ENCODE measurements around the gene EVI5. TPM values are rescaled to one million over a fixed set of nuclear protein-coding genes. Genes with fewer than 3 reads are reported as not detected.

EVI5 gene
- polyA plus RNA-seq, 2 donors = 1.6 to 1.9 TPM

GRCh38 chr1:92711473-92712165 lies 73.3 kb downstream of the EVI5 start:
- no peaks in the 10 kb centered on the region for H3K9me3 ChIP-seq (ENCODE audit: control insufficient read depth in 2 of 2, insufficient read depth in 1 of 2, low read depth in 1 of 2, low read length in 1 of 2)
- no peaks in the 10 kb centered on the region for H3K4me1 ChIP-seq (ENCODE audit: control insufficient read depth in 2 of 2, insufficient read depth in 2 of 2, low read length in 1 of 2)
- H3K4me3 ChIP-seq (ENCODE audit: low read depth in 1 of 2, low read length in 2 of 2) = no peak overlapping the region
- H3K27me3 ChIP-seq (ENCODE audit: control insufficient read depth in 1 of 2, insufficient read depth in 2 of 2, low read length in 2 of 2) = no peaks in the 10 kb centered on the region
- 61 to 65% methylated on average over 6 of the region's 6 CpGs for WGBS, 2 donors
- no peak overlapping the region for H3K27ac ChIP-seq (ENCODE audit: low read depth in 2 of 2, low read length in 1 of 2)
- no peaks in the 10 kb centered on the region for H3K36me3 ChIP-seq (ENCODE audit: control insufficient read depth in 2 of 2, insufficient read depth in 2 of 2, low read length in 1 of 2)

GRCh38 chr1:92709738-92710137 lies 75.2 kb downstream of the EVI5 start:
- H3K27me3 ChIP-seq (ENCODE audit: control insufficient read depth in 1 of 2, insufficient read depth in 2 of 2, low read length in 2 of 2) = no peaks in the 10 kb centered on the region
- H3K4me3 ChIP-seq (ENCODE audit: low read depth in 1 of 2, low read length in 2 of 2) = no peak overlapping the region
- H3K4me1 ChIP-seq (ENCODE audit: control insufficient read depth in 2 of 2, insufficient read depth in 2 of 2, low read length in 1 of 2) = no peaks in the 10 kb centered on the region
- WGBS, 2 donors = 76% methylated on average over 4 of the region's 4 CpGs
- H3K27ac ChIP-seq (ENCODE audit: low read depth in 2 of 2, low read length in 1 of 2) = no peak overlapping the region
- H3K9me3 ChIP-seq (ENCODE audit: control insufficient read depth in 2 of 2, insufficient read depth in 1 of 2, low read depth in 1 of 2, low read length in 1 of 2) = no peaks in the 10 kb centered on the region
- H3K36me3 ChIP-seq (ENCODE audit: control insufficient read depth in 2 of 2, insufficient read depth in 2 of 2, low read length in 1 of 2) = no peaks in the 10 kb centered on the region

- no peaks in the 10 kb centered on the region for H3K36me3 ChIP-seq (ENCODE audit: control insufficient read depth in 2 of 2, insufficient read depth in 2 of 2, low read length in 1 of 2)
- WGBS, 2 donors = 86 to 91% methylated on average over 2 of the region's 2 CpGs
- H3K4me3 ChIP-seq (ENCODE audit: low read depth in 1 of 2, low read length in 2 of 2) = no peak overlapping the region
- no peaks in the 10 kb centered on the region for H3K4me1 ChIP-seq (ENCODE audit: control insufficient read depth in 2 of 2, insufficient read depth in 2 of 2, low read length in 1 of 2)
- no peak overlapping the region for H3K27ac ChIP-seq (ENCODE audit: low read depth in 2 of 2, low read length in 1 of 2)
- no peaks in the 10 kb centered on the region for H3K27me3 ChIP-seq (ENCODE audit: control insufficient read depth in 1 of 2, insufficient read depth in 2 of 2, low read length in 2 of 2)
- H3K9me3 ChIP-seq (ENCODE audit: control insufficient read depth in 2 of 2, insufficient read depth in 1 of 2, low read depth in 1 of 2, low read length in 1 of 2) = no peaks in the 10 kb centered on the region
Observed at GRCh38 chr1:92708368-92708950, 76.4 kb downstream of the EVI5 start.

GRCh38 chr1:92707709-92708108 lies 77.2 kb downstream of the EVI5 start:
- 96 to 98% methylated on average over 2 of the region's 2 CpGs for WGBS, 2 donors
- Histone ChIP-seq H3K4me1 (ENCODE audit: control insufficient read depth in 2 of 2, insufficient read depth in 2 of 2, low read length in 1 of 2) (no peaks in the 10 kb centered on the region), H3K4me3 (ENCODE audit: low read depth in 1 of 2, low read length in 2 of 2) (no peak overlapping the region), H3K9me3 (ENCODE audit: control insufficient read depth in 2 of 2, insufficient read depth in 1 of 2, low read depth in 1 of 2, low read length in 1 of 2) (no peaks in the 10 kb centered on the region), H3K36me3 (ENCODE audit: control insufficient read depth in 2 of 2, insufficient read depth in 2 of 2, low read length in 1 of 2) (no peaks in the 10 kb centered on the region), H3K27me3 (ENCODE audit: control insufficient read depth in 1 of 2, insufficient read depth in 2 of 2, low read length in 2 of 2) (no peaks in the 10 kb centered on the region), H3K27ac (ENCODE audit: low read depth in 2 of 2, low read length in 1 of 2) (no peak overlapping the region)

GRCh38 chr1:92707292-92707691 lies 77.6 kb downstream of the EVI5 start:
- Histone ChIP-seq H3K4me3 (ENCODE audit: low read depth in 1 of 2, low read length in 2 of 2) (no peak overlapping the region), H3K27me3 (ENCODE audit: control insufficient read depth in 1 of 2, insufficient read depth in 2 of 2, low read length in 2 of 2) (no peaks in the 10 kb centered on the region), H3K27ac (ENCODE audit: low read depth in 2 of 2, low read length in 1 of 2) (no peak overlapping the region), H3K4me1 (ENCODE audit: control insufficient read depth in 2 of 2, insufficient read depth in 2 of 2, low read length in 1 of 2) (no peaks in the 10 kb centered on the region), H3K36me3 (ENCODE audit: control insufficient read depth in 2 of 2, insufficient read depth in 2 of 2, low read length in 1 of 2) (no peaks in the 10 kb centered on the region), H3K9me3 (ENCODE audit: control insufficient read depth in 2 of 2, insufficient read depth in 1 of 2, low read depth in 1 of 2, low read length in 1 of 2) (no peaks in the 10 kb centered on the region)
- 91 to 97% methylated on average over 2 of the region's 2 CpGs for WGBS, 2 donors

- H3K36me3 ChIP-seq (ENCODE audit: control insufficient read depth in 2 of 2, insufficient read depth in 2 of 2, low read length in 1 of 2) = no peaks in the 10 kb centered on the region
- no peaks in the 10 kb centered on the region for H3K27me3 ChIP-seq (ENCODE audit: control insufficient read depth in 1 of 2, insufficient read depth in 2 of 2, low read length in 2 of 2)
- H3K4me3 ChIP-seq (ENCODE audit: low read depth in 1 of 2, low read length in 2 of 2) = no peak overlapping the region
- H3K4me1 ChIP-seq (ENCODE audit: control insufficient read depth in 2 of 2, insufficient read depth in 2 of 2, low read length in 1 of 2) = no peaks in the 10 kb centered on the region
- 22 to 32% methylated on average over 1 of the region's 1 CpG for WGBS, 2 donors
- H3K27ac ChIP-seq (ENCODE audit: low read depth in 2 of 2, low read length in 1 of 2) = no peak overlapping the region
- no peaks in the 10 kb centered on the region for H3K9me3 ChIP-seq (ENCODE audit: control insufficient read depth in 2 of 2, insufficient read depth in 1 of 2, low read depth in 1 of 2, low read length in 1 of 2)
Observed at GRCh38 chr1:92705446-92705845, 79.5 kb downstream of the EVI5 start.

- no peaks in the 10 kb centered on the region for H3K4me1 ChIP-seq (ENCODE audit: control insufficient read depth in 2 of 2, insufficient read depth in 2 of 2, low read length in 1 of 2)
- 74 to 75% methylated on average over 1 of the region's 1 CpG for WGBS, 2 donors
- no peaks in the 10 kb centered on the region for H3K9me3 ChIP-seq (ENCODE audit: control insufficient read depth in 2 of 2, insufficient read depth in 1 of 2, low read depth in 1 of 2, low read length in 1 of 2)
Observed at GRCh38 chr1:92701147-92701546, 83.8 kb downstream of the EVI5 start.

GRCh38 chr1:92698932-92699331 lies 86.0 kb downstream of the EVI5 start:
- no peaks in the 10 kb centered on the region for H3K4me1 ChIP-seq (ENCODE audit: control insufficient read depth in 2 of 2, insufficient read depth in 2 of 2, low read length in 1 of 2)
- no peaks in the 10 kb centered on the region for H3K27me3 ChIP-seq (ENCODE audit: control insufficient read depth in 1 of 2, insufficient read depth in 2 of 2, low read length in 2 of 2)
- H3K9me3 ChIP-seq (ENCODE audit: control insufficient read depth in 2 of 2, insufficient read depth in 1 of 2, low read depth in 1 of 2, low read length in 1 of 2) = no peaks in the 10 kb centered on the region
- H3K4me3 ChIP-seq (ENCODE audit: low read depth in 1 of 2, low read length in 2 of 2) = no peak overlapping the region
- no peaks in the 10 kb centered on the region for H3K36me3 ChIP-seq (ENCODE audit: control insufficient read depth in 2 of 2, insufficient read depth in 2 of 2, low read length in 1 of 2)
- no peak overlapping the region for H3K27ac ChIP-seq (ENCODE audit: low read depth in 2 of 2, low read length in 1 of 2)
- WGBS, 2 donors = 81 to 83% methylated on average over 3 of the region's 3 CpGs

More at GRCh38 chr1:92701147-92701546, 83.8 kb downstream of the EVI5 start:
- Histone ChIP-seq H3K4me3 (ENCODE audit: low read depth in 1 of 2, low read length in 2 of 2) (no peak overlapping the region), H3K27me3 (ENCODE audit: control insufficient read depth in 1 of 2, insufficient read depth in 2 of 2, low read length in 2 of 2) (no peaks in the 10 kb centered on the region), H3K36me3 (ENCODE audit: control insufficient read depth in 2 of 2, insufficient read depth in 2 of 2, low read length in 1 of 2) (no peaks in the 10 kb centered on the region), H3K27ac (ENCODE audit: low read depth in 2 of 2, low read length in 1 of 2) (no peak overlapping the region)

- H3K27ac ChIP-seq (ENCODE audit: low read depth in 2 of 2, low read length in 1 of 2) = no peak overlapping the region
- no peaks in the 10 kb centered on the region for H3K36me3 ChIP-seq (ENCODE audit: control insufficient read depth in 2 of 2, insufficient read depth in 2 of 2, low read length in 1 of 2)
- no peaks in the 10 kb centered on the region for H3K9me3 ChIP-seq (ENCODE audit: control insufficient read depth in 2 of 2, insufficient read depth in 1 of 2, low read depth in 1 of 2, low read length in 1 of 2)
Observed at GRCh38 chr1:92695104-92695503, 89.8 kb downstream of the EVI5 start.

GRCh38 chr1:92691925-92692324 lies 93.0 kb downstream of the EVI5 start:
- no peaks in the 10 kb centered on the region for H3K4me1 ChIP-seq (ENCODE audit: control insufficient read depth in 2 of 2, insufficient read depth in 2 of 2, low read length in 1 of 2)
- no peaks in the 10 kb centered on the region for H3K27me3 ChIP-seq (ENCODE audit: control insufficient read depth in 1 of 2, insufficient read depth in 2 of 2, low read length in 2 of 2)
- H3K27ac ChIP-seq (ENCODE audit: low read depth in 2 of 2, low read length in 1 of 2) = no peak overlapping the region
- no peak overlapping the region for H3K4me3 ChIP-seq (ENCODE audit: low read depth in 1 of 2, low read length in 2 of 2)
- H3K9me3 ChIP-seq (ENCODE audit: control insufficient read depth in 2 of 2, insufficient read depth in 1 of 2, low read depth in 1 of 2, low read length in 1 of 2) = no peaks in the 10 kb centered on the region
- 51 to 64% methylated on average over 1 of the region's 1 CpG for WGBS, 2 donors
- peaks cover 0 to 3% of the 10 kb centered on the region in 2 donors for H3K36me3 ChIP-seq (ENCODE audit: control insufficient read depth in 2 of 2, insufficient read depth in 2 of 2, low read length in 1 of 2)

More at GRCh38 chr1:92695104-92695503, 89.8 kb downstream of the EVI5 start:
- H3K4me3 ChIP-seq (ENCODE audit: low read depth in 1 of 2, low read length in 2 of 2) = no peak overlapping the region
- H3K4me1 ChIP-seq (ENCODE audit: control insufficient read depth in 2 of 2, insufficient read depth in 2 of 2, low read length in 1 of 2) = no peaks in the 10 kb centered on the region
- no peaks in the 10 kb centered on the region for H3K27me3 ChIP-seq (ENCODE audit: control insufficient read depth in 1 of 2, insufficient read depth in 2 of 2, low read length in 2 of 2)

All from esophagus (tissue), 2 donors.